SK-N-SH treated with all-trans-retinoic acid at 6 μM for 48 hours (cell line): ENCODE results near the gene RAB11FIP4.

ENCODE experiments used
- ATAC-seq: fragments of 200-7000 bp; cut with Tn5 transposase; 3 replicates; pipeline ENCODE4 v1.9.1; 2020; ENCODE audit warnings: mild to moderate bottlenecking, moderate library complexity
- ARNTL ChIP-seq: fragments of 450-650 bp; formaldehyde crosslinking; IDR thresholded peaks from 2 replicates; pipeline ENCODE4 v1.5.0; 2020; ENCODE audit warnings: low read depth, mild to moderate bottlenecking, moderate library complexity, borderline replicate concordance
- BACH2 ChIP-seq: fragments of 250-450 bp; sonication (Bioruptor Pico); IDR thresholded peaks from 2 replicates; pipeline ENCODE4 v1.9.0; 2021; ENCODE audit warnings: mild to moderate bottlenecking, borderline replicate concordance
- CREB5 ChIP-seq: fragments of 250-450 bp; sonication (Bioruptor Pico); IDR thresholded peaks from 2 replicates; pipeline ENCODE4 v1.5.1; 2020; ENCODE audit warnings: low read depth, mild to moderate bottlenecking, moderate library complexity
- CSDC2 ChIP-seq: fragments of 250-450 bp; sonication (Bioruptor Pico); IDR thresholded peaks from 2 replicates; pipeline ENCODE4 v1.5.0; 2020; ENCODE audit warnings: mild to moderate bottlenecking, moderate library complexity
- CSRNP3 ChIP-seq: fragments of 250-450 bp; sonication (Bioruptor Pico); IDR thresholded peaks from 2 replicates; pipeline ENCODE4 v1.5.1; 2021; ENCODE audit warnings: mild to moderate bottlenecking, moderate library complexity
- GLIS3 ChIP-seq: fragments of 250-450 bp; sonication (Bioruptor Pico); IDR thresholded peaks from 2 replicates; pipeline ENCODE4 v1.5.0; 2020; ENCODE audit warnings: mild to moderate bottlenecking, moderate library complexity
- ISL1 ChIP-seq: fragments of 250-450 bp; sonication (Bioruptor Pico); IDR thresholded peaks from 2 replicates; pipeline ENCODE4 v2.1.2; 2022; ENCODE audit warnings: mild to moderate bottlenecking, moderate library complexity
- OSR1 ChIP-seq: fragments of 250-450 bp; sonication (Bioruptor Pico); IDR thresholded peaks from 2 replicates; pipeline ENCODE4 v1.8.0; 2022; ENCODE audit warnings: moderate library complexity, mild to moderate bottlenecking, inconsistent platforms
- PATZ1 ChIP-seq: fragments of 250-450 bp; sonication (Bioruptor Pico); IDR thresholded peaks from 2 replicates; pipeline ENCODE4 v1.8.0; 2020; ENCODE audit warnings: mild to moderate bottlenecking, moderate library complexity, borderline replicate concordance
- POU6F1 ChIP-seq: fragments of 250-450 bp; sonication (Bioruptor Pico); IDR thresholded peaks from 2 replicates; pipeline ENCODE4 v1.8.0; 2021; ENCODE audit warnings: low read depth, mild to moderate bottlenecking, moderate library complexity, borderline replicate concordance
- PPARA ChIP-seq: fragments of 250-450 bp; sonication (Bioruptor Pico); IDR thresholded peaks from 2 replicates; pipeline ENCODE4 v1.5.0; 2020; ENCODE audit warnings: mild to moderate bottlenecking, borderline replicate concordance
- RARB ChIP-seq: fragments of 250-450 bp; sonication (Bioruptor Pico); IDR thresholded peaks from 2 replicates; pipeline ENCODE4 v1.8.0; 2021; ENCODE audit warnings: mild to moderate bottlenecking, moderate library complexity
- SNAI2 ChIP-seq: fragments of 250-450 bp; sonication (Bioruptor Pico); IDR thresholded peaks from 2 replicates; pipeline ENCODE4 v1.5.0; 2020; ENCODE audit warnings: mild to moderate bottlenecking, moderate library complexity
- TCF4 ChIP-seq: fragments of 250-450 bp; sonication (Bioruptor Pico); IDR thresholded peaks from 2 replicates; pipeline ENCODE4 v1.8.0; 2021; ENCODE audit warnings: mild to moderate bottlenecking, moderate library complexity, borderline replicate concordance
- TOX ChIP-seq: fragments of 250-450 bp; sonication (Bioruptor Pico); IDR thresholded peaks from 2 replicates; pipeline ENCODE4 v1.8.0; 2021; ENCODE audit warnings: mild to moderate bottlenecking, moderate library complexity, borderline replicate concordance
- TSHZ2 ChIP-seq: fragments of 250-450 bp; sonication (Bioruptor Pico); IDR thresholded peaks from 2 replicates; pipeline ENCODE4 v1.5.0; 2020; ENCODE audit warnings: mild to moderate bottlenecking, moderate library complexity
- ZC3H10 ChIP-seq: fragments of 250-450 bp; sonication (Bioruptor Pico); IDR thresholded peaks from 2 replicates; pipeline ENCODE4 v1.5.1; 2021; ENCODE audit warnings: mild to moderate bottlenecking, moderate library complexity
- ZFP30 ChIP-seq: fragments of 450-650 bp; formaldehyde crosslinking; IDR thresholded peaks from 2 replicates; pipeline ENCODE4 v1.5.0; 2022; ENCODE audit warnings: mild to moderate bottlenecking, moderate library complexity
- ZNF565 ChIP-seq: fragments of 450-650 bp; formaldehyde crosslinking; conservative IDR thresholded peaks from 2 replicates; pipeline ENCODE4 v1.5.0; 2020; ENCODE audit warnings: low read depth, mild to moderate bottlenecking, moderate library complexity
- ZNF70 ChIP-seq: fragments of 450-650 bp; formaldehyde crosslinking; IDR thresholded peaks from 2 replicates; pipeline ENCODE4 v1.5.0; 2020; ENCODE audit warnings: mild to moderate bottlenecking, moderate library complexity
- ZNF8 ChIP-seq: fragments of 450-650 bp; formaldehyde crosslinking; IDR thresholded peaks from 2 replicates; pipeline ENCODE4 v1.5.0; 2020; ENCODE audit warnings: mild to moderate bottlenecking, moderate library complexity

Gene RAB11FIP4

GRCh38 chr17:31532081-31532480 is 140.6 kb downstream of the RAB11FIP4 start:
- TF ChIP-seq CSDC2 = no peak
- TF ChIP-seq ZNF565 (CRISPR knock-in tag) = no peak
- TF ChIP-seq OSR1 = no peak
- TF ChIP-seq ZNF8 (CRISPR knock-in tag) = no peak
- no peak for TF ChIP-seq TOX (CRISPR knock-in tag)
- no peak for TF ChIP-seq GLIS3 (CRISPR knock-in tag)
- TF ChIP-seq PATZ1 = no peak
- no peak for TF ChIP-seq POU6F1 (CRISPR knock-in tag)
- no peak for TF ChIP-seq RARB (CRISPR knock-in tag)
- ATAC-seq = no peak

GRCh38 chr17:31532526-31532925 is 141.1 kb downstream of the RAB11FIP4 start:
- ATAC-seq = no peak
- TF ChIP-seq CSRNP3 (CRISPR knock-in tag) (no peak), ZNF70 (CRISPR knock-in tag) (no peak), GLIS3 (CRISPR knock-in tag) (no peak), POU6F1 (CRISPR knock-in tag) (no peak), TCF4 (CRISPR knock-in tag) (no peak), ZC3H10 (CRISPR knock-in tag) (no peak), ISL1 (CRISPR knock-in tag) (no peak), CSDC2 (no peak), ZNF565 (CRISPR knock-in tag) (no peak), CREB5 (CRISPR knock-in tag) (no peak), ZNF8 (CRISPR knock-in tag) (no peak), PPARA (no peak), SNAI2 (no peak), ZFP30 (CRISPR knock-in tag) (no peak), BACH2 (CRISPR knock-in tag) (no peak), ARNTL (CRISPR knock-in tag) (no peak)
- TF ChIP-seq, all 23 proteins: peak for 0

GRCh38 chr17:31533546-31534155 is 142.2 kb downstream of the RAB11FIP4 start:
- TF ChIP-seq GLIS3 (CRISPR knock-in tag) (no peak), PATZ1 (no peak), TSHZ2 (CRISPR knock-in tag) (no peak), CREB5 (CRISPR knock-in tag) (no peak), ARNTL (CRISPR knock-in tag) (no peak)
- ATAC-seq = peak; percentile 93
